ENCODE data around the gene PLCB1.

- TF ChIP-seq, protein P1, sequence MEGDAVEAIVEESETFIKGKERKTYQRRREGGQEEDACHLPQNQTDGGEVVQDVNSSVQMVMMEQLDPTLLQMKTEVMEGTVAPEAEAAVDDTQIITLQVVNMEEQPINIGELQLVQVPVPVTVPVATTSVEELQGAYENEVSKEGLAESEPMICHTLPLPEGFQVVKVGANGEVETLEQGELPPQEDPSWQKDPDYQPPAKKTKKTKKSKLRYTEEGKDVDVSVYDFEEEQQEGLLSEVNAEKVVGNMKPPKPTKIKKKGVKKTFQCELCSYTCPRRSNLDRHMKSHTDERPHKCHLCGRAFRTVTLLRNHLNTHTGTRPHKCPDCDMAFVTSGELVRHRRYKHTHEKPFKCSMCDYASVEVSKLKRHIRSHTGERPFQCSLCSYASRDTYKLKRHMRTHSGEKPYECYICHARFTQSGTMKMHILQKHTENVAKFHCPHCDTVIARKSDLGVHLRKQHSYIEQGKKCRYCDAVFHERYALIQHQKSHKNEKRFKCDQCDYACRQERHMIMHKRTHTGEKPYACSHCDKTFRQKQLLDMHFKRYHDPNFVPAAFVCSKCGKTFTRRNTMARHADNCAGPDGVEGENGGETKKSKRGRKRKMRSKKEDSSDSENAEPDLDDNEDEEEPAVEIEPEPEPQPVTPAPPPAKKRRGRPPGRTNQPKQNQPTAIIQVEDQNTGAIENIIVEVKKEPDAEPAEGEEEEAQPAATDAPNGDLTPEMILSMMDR (optimal IDR thresholded peaks at IDR 0.05 in 1 of 3, IDR thresholded peaks at IDR 0.05 in 1 of 3, conservative IDR thresholded peaks at IDR 0.05 in 1 of 3; ENCODE audit: extremely low read depth in 1 of 3, insufficient read depth in 2 of 3, low read length in 3 of 3) = no peak
- no peak for TF ChIP-seq EZH2 (IDR thresholded peaks at IDR 0.05; ENCODE audit: low read length)
Measured at GRCh38 chr20:8456765-8457164, 324.7 kb downstream of the PLCB1 start.

Data from keratinocyte (primary cell).